NCI-H774 (cell line): ENCODE data around the gene DVL2.

Experiments
- DNase-seq: peaks from one replicate; lab custom pipeline; 2025; lab: John Stamatoyannopoulos, UW

The DVL2 gene

DNA sequence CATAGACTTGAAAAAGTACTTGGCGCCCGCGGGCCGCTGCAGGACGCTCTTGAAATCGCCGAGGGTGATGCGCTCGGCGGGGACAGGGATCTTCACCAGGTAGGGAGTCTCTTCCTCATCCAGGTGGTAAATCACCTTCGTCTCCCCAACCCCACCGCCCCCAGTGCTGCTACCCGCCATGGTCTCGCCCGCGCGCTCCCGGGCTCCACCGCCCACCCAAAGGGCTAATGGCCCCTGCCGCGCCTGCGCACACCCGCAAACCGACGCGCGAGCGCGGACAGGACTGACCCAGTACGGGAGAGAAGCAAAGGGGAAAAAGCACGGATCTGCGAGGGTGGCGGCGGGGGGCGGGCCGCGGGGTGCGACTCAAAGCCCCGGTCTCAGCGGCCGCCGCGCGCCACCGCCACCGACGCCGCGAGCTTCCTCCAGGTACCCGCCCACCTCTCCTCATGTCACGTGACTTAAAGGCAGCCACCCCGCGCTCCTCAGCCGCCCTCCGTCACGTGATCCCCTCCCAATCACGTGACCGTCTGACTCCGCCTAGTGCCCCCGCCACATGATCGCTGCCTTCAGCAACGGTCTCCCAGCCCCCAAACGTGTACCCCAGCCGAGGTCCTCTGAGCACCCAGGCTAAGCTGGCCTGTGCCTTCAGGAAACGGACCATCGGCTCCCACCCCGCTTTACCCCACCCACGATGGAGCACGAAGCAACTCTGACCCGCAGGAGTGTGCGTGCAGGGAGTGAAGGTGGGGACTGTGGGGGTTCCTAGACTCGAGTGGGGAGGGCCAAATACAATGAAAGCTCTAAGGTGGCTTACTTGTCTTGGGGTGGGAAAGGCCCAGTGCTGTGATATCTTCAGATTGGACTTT lies at the start of gene DVL2:
TSS of gene DVL2 (minus strand) at position 435 of the 869 bp plus-strand sequence. CDS start at position 180, 255 bp downstream.
- DNase-seq: peak; percentile 60

GRCh38 chr17:7283471-7284216 lies 49.3 kb upstream of the DVL2 start:
- DNase-seq: no peak

DNA sequence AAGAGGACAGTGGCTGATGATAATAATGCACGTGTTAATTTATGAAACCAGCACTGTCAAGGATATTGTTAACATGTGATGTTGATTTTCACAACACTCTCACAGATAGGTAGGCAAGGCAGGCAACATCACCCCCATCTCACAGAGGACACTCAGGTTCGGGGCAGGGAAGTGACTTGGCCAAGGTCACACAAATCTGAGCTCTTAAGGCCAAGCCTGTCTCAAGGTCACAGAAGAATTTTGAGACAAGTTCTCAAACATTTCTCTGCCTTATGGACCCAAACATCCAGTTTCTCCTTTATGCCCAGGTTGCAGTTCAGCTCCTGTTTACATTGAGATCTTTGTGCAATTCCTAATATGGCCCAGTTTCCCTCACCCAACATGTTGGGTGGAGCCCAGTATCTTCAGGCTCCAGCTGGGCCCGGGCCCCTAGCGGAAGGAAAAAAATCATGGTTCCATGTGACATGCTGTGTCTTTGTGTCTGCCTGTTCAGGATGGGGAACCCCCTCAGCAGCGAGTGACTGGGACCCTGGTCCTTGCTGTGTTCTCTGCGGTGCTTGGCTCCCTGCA lies 48.5 kb upstream of the DVL2 start:
- DNase-seq: no peak

DNA sequence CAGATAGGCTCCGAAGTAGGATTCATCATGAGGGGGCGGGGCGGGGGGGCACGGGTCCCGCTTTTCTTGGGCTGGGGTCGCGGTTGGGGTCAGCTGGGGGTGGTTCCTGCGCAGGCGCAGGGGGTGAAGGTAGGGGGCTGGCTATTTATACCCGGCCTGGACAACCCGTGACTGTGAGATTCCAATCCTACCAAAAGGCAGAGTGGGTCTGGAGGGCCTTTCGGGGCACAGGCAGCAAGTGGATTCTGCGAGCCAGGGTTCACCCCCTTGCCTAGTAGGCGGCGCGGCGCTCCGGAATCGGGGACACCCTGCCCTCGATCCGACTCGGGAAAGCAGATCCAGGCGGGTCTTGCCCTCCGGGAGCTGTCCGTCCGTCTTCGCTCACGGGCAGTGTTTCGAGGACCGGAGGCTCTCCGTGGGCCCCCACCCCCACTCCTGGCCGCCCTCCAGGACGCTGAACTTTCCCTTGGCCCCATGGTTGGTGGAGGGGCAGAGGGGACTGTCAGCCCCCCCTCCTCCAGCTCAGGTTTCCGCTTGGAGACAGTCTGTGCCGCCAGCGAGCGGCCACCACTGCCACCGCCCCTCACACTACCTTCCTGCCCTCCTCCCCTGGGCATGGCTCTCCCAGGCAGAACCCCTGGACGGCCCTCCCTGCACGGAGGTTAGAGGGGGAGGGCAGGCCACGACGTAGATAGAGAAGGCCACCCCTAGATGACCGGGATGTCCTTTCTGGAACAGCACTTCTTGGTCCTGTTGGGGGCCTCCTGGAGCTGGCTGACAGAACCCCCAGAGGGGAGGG lies 47.8 kb upstream of the DVL2 start:
- no peak for DNase-seq

GRCh38 chr17:7281074-7281952 lies 47.0 kb upstream of the DVL2 start, which contains the start of gene SLC2A4:
Gene SLC2A4 (plus strand): TSS chr17:7281718. CDS start chr17:7281935, 217 bp downstream.
- DNase-seq: peak; percentile 74

DNA sequence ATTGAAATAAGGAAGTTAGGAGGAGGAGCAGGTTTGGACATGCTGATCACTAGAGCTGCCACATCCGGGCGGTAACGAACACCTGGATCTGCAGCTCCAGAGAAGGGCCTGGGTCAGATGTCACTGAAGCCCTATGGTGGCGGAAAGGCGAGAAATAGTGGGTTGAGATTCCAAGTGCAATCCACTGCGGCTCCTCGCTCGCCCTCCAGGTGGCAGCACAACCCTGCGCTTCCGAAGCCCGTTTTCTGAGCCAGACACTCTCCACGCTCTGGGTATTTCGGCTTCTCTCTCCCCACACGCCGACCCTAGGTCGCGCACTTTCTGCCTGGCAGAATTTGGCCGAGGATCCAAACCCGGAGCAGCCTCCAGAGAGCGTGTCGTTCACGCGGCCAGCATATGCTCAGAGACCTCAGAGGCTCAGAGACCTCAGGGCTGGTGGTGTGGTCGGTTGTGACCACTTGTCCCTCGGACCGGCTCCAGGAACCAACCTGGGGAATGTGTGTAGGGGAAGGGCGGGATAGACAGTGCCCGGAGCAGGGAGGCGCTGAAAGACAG lies 46.3 kb upstream of the DVL2 start:
- peak; percentile 16 for DNase-seq

GRCh38 chr17:7279448-7279847 lies 45.1 kb upstream of the DVL2 start:
- no peak for DNase-seq

DNA sequence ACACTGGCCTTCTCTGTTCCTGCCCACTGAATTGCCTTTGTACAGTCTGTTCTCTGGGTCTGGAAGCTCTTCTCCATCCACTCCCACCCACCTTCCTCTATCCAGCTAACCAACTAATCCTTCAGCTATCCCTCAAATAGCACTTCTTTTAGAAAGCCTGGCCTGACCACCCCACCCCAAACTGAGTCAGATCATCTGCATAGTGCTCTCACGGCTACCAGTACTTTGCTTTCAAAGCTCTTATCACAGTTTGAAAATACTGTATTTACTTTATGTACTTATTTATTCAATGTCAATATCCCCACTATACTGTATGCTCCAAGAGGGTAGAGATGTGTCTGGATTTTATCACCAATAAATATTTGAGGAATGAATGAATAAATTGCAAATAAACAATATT lies 32.5 kb upstream of the DVL2 start:
- no peak for DNase-seq

GRCh38 chr17:7263801-7264078 lies 29.4 kb upstream of the DVL2 start:
- no peak for DNase-seq

GRCh38 chr17:7262935-7263800 lies 28.9 kb upstream of the DVL2 start:
- no peak for DNase-seq

GRCh38 chr17:7262192-7262934 lies 28.0 kb upstream of the DVL2 start, which contains the start of gene CLDN7:
Gene CLDN7 (minus strand): TSS chr17:7262478. CDS start chr17:7262043, 435 bp downstream.
- peak; percentile 55 for DNase-seq

DNA sequence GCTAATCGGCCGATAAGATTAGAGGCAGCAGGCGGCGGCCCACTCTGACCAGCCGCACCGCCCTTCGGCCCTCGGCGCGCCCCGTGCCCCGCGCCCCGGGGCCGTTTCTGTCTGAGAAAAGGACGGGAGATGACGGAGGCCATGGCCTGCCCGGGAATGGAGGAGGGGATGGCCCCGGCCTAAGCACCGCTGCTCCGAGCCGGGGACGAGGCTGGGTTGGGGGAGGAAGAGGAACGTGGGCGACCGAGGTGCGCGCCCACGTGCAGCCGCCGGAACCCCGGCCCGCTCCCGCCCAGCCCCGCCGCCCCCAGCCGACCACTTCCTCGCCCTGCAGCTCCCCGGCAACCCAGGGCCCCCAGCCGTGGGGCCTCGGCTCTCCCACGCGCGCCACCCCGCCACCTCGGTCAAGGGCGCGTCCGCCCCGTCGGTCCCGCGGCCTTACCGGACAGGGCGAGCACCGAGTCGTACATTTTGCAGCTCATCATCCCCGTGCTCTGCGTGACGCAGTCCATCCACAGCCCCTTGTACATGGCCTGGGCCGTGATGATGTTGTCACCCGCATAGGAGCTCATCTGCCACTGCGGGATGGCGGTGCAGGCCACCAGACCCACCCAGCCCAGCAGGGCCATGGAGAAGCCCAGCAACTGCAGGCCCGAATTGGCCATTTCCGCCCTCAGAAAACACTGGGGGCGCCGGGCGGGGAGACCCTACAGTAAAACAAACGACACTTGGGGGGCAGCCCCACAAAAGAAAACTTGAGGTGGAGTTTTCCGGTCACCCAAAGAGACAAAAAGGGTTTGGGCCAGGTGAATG lies 27.3 kb upstream of the DVL2 start:
- no peak for DNase-seq

DNA sequence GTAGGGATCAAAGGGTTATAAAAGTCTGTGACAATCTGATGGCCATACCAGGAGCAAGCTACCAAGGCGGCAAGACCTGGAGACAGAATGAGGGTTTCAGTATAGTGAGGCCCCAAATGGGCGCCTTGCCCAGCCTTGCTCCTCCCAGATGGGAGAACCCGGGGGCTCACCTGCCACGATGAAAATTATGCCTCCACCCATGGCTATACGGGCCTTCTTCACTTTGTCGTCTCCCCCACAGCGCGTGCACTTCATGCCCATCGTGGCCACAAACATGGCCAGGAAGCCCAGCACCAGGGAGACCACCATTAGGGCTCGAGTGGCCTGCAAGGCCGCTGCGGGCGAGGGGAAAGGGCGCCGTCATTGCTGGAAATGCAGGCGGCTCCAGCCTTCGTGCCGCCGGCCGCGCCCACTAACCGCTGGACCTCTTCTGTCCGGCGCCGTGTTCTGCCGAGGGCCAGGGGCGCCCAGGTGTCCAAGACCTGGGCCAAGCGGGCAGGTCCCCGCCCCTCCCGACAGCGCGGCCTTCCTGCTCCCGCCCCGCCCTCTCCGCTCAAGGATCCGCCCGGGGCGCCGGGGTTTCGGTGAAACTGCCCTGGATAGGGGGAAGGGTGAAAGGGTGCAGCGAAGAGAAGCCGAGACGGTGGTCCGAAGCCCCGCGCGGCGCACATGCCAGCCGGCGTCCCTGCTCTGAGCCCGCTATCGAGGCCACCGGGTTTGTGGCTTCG lies 26.5 kb upstream of the DVL2 start:
- DNase-seq: no peak

DNA sequence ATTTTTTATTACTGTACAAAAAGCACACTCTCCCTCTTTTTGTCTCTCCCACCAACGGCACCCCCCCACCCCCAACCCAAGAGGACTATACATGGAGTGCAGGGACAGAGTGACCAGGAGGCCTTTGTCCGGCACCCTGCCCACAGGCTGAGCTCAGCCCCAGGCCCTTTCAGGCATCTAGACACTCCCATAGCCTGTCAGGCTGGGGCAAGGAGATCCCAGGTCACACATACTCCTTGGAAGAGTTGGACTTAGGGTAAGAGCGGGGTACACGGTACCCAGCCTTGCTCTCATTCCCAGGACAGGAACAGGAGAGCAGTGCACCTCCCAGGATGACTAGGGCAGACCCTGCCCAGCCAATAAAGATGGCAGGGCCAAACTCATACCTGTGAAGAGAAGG lies 25.8 kb upstream of the DVL2 start:
- DNase-seq: no peak

GRCh38 chr17:7259555-7259889 lies 25.2 kb upstream of the DVL2 start:
- DNase-seq: no peak

DNA sequence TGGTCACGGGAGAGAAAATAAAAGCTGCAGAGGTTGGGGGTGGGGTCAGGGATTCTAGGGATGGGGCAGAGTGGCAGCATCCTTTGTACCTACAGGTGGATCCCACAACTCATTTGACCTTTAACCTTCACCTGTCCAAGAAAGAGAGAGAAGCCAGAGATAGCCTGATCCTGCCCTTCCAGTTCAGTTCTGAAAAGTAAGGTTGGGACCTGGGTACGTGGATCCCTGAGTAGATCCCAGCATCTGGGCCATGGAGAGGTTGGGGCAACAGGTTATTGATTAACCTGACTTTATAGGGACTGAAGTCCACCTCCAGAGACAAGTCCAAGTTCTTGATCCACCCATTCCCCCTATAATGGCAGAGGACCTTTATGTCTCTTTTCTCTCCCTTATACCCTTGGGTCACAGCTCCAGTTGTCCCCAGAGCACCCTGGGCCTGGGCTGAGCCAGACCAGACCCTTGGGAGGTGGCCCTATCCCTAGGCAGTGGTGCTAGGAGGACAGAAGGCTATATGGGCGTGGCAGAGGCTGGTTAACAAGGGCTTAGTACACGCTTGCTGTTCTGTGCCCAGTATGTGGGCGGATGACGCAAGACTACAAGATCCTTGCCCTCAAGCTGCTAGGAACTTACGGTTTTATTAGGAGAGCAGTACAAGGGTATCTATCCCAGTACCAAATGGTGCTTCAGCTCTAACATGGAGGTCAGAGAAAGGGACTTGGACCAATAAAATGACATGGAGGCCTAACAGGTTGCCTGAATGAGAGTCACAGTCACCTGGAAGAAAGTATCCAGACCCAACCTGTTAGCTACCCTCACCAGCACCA lies 24.6 kb upstream of the DVL2 start:
- DNase-seq: no peak
